HEK293T (cell line): ENCODE measurements around the gene BPTF.
"Not testable (repeated sequence)": the region's sequence is repeated elsewhere in the genome, so short reads cannot be mapped to it uniquely, and the experiment has no call there.

ENCODE experiments used
- CTCF ChIA-PET: fragments of 350-600 bp; formaldehyde crosslinking; extraction: SDS; loops from one replicate; lab custom pipeline; 2021; ENCODE audit warnings: antibody characterized with exemption, inconsistent platforms; lab: Yijun Ruan, JAX
- POLR2A ChIA-PET: fragments of 350-600 bp; formaldehyde crosslinking; extraction: SDS; loops from one replicate; lab custom pipeline; 2020; ENCODE audit warnings: antibody characterized with exemption, inconsistent platforms; lab: Yijun Ruan, JAX
- DNase-seq: peaks from one replicate; pipeline ENCODE4 v3.0.0; 2012; ENCODE audit warnings: mixed read lengths; ENCODE audit errors: extremely low spot score
- ARNT ChIP-seq: fragments of 450-650 bp; IDR thresholded peaks from 2 replicates; pipeline ENCODE4 v1.6.1; 2017; ENCODE audit warnings: mild to moderate bottlenecking
- BHLHE40 ChIP-seq: fragments of 450-650 bp; IDR thresholded peaks from 2 replicates; pipeline ENCODE4 v1.6.1; 2016; ENCODE audit warnings: mild to moderate bottlenecking, moderate library complexity, borderline replicate concordance
- CTBP1 ChIP-seq: fragments of 450-650 bp; IDR thresholded peaks from 2 replicates; pipeline ENCODE4 v1.6.1; 2016; ENCODE audit warnings: borderline replicate concordance
- ELF4 ChIP-seq: fragments of 450-650 bp; IDR thresholded peaks from 2 replicates; pipeline ENCODE4 v1.6.1; 2017; ENCODE audit warnings: antibody characterized with exemption
- FOXA1 ChIP-seq: fragments of 450-650 bp; IDR thresholded peaks from 2 replicates; pipeline ENCODE4 v1.6.1; 2016; ENCODE audit warnings: mild to moderate bottlenecking
- FOXK2 ChIP-seq: fragments of 450-650 bp; IDR thresholded peaks from 2 replicates; pipeline ENCODE4 v1.6.1; 2016; ENCODE audit warnings: mild to moderate bottlenecking
- FOXM1 ChIP-seq: fragments of 450-650 bp; IDR thresholded peaks from 2 replicates; pipeline ENCODE4 v1.6.1; 2017; ENCODE audit warnings: mild to moderate bottlenecking, borderline replicate concordance
- HDGF ChIP-seq: fragments of 450-650 bp; IDR thresholded peaks from 2 replicates; pipeline ENCODE4 v1.6.1; 2017; ENCODE audit warnings: antibody characterized with exemption, borderline replicate concordance
- L3MBTL2 ChIP-seq: fragments of 450-650 bp; conservative IDR thresholded peaks from 2 replicates; pipeline ENCODE4 v1.6.1; 2016; ENCODE audit warnings: mild to moderate bottlenecking
- LEF1 ChIP-seq: fragments of 450-650 bp; IDR thresholded peaks from 2 replicates; pipeline ENCODE4 v1.6.1; 2017; ENCODE audit warnings: mild to moderate bottlenecking, borderline replicate concordance
- NFRKB ChIP-seq: fragments of 450-650 bp; IDR thresholded peaks from 2 replicates; pipeline ENCODE4 v1.6.1; 2016; ENCODE audit warnings: mild to moderate bottlenecking, moderate library complexity
- PKNOX1 ChIP-seq: fragments of 450-650 bp; IDR thresholded peaks from 2 replicates; pipeline ENCODE4 v1.6.1; 2016
- SP1 ChIP-seq: fragments of 450-650 bp; IDR thresholded peaks from 2 replicates; pipeline ENCODE4 v1.6.1; 2017
- SUZ12 ChIP-seq: fragments of 450-650 bp; IDR thresholded peaks from 2 replicates; pipeline ENCODE4 v1.6.1; 2016; ENCODE audit warnings: mild to moderate bottlenecking
- TARDBP ChIP-seq: fragments of 450-650 bp; IDR thresholded peaks from 2 replicates; pipeline ENCODE4 v1.6.1; 2016
- ZNF384 ChIP-seq: fragments of 450-650 bp; IDR thresholded peaks from 2 replicates; pipeline ENCODE4 v1.6.1; 2016

Gene BPTF

GRCh38 chr17:67947325-67947813 lies 122.1 kb downstream of the BPTF start:
- POLR2A ChIA-PET: no interaction called here
- no peak for DNase-seq
- TF ChIP-seq CTBP1: no peak
- TF ChIP-seq FOXA1: no peak
- no peak for TF ChIP-seq FOXM1
- CTCF ChIA-PET: no interaction called here

- DNase-seq: no peak
- ChIA-PET CTCF (no interaction called here), POLR2A (no interaction called here)
- TF ChIP-seq HDGF (no peak), LEF1 (no peak), SP1 (no peak), NFRKB (no peak), FOXK2 (no peak), PKNOX1 (no peak), ELF4 (no peak), ZNF384 (no peak)
Observed at GRCh38 chr17:67950945-67951344, 125.6 kb downstream of the BPTF start.

- POLR2A ChIA-PET: no interaction called here
- CTCF ChIA-PET: interaction anchor here (0.6 to 1.8 kb wide), 2 partner anchors 19 to 33 kb away, joined by 4 read pairs; no protein-coding TSS in a partner anchor
- no peak for DNase-seq
- TF ChIP-seq ARNT (no peak), ZNF384 (no peak), BHLHE40 (no peak), SUZ12 (no peak), FOXK2 (no peak), SP1 (no peak), FOXM1 (no peak), L3MBTL2 (no peak), NFRKB (no peak), LEF1 (no peak), ELF4 (no peak), CTBP1 (no peak), TARDBP (no peak), HDGF (no peak), PKNOX1 (no peak), FOXA1 (no peak)
Observed at GRCh38 chr17:67959510-67959909, 134.2 kb downstream of the BPTF start.

- POLR2A ChIA-PET, DNase-seq: not testable (repeated sequence)
- CTCF ChIA-PET: interaction anchor here (1.8 kb wide), 1 partner anchor 20 kb away, joined by 4 read pairs; no protein-coding TSS in a partner anchor
Observed at GRCh38 chr17:67960276-67960675, 135.0 kb downstream of the BPTF start.

GRCh38 chr17:67962156-67962555 lies 136.9 kb downstream of the BPTF start:
- CTCF ChIA-PET: interaction anchor here (0.6 kb wide), 1 partner anchor 35 kb away, joined by 3 read pairs; no protein-coding TSS in a partner anchor
- POLR2A ChIA-PET, DNase-seq: not testable (repeated sequence)

- peak; percentile 32 for DNase-seq
- POLR2A ChIA-PET: not testable (repeated sequence)
- CTCF ChIA-PET: interaction anchor here (1.0 kb wide), 1 partner anchor 13 kb away, joined by 4 read pairs; no protein-coding TSS in a partner anchor
Observed at GRCh38 chr17:67963145-67963572, 137.9 kb downstream of the BPTF start.

GRCh38 chr17:67970783-67971182 lies 145.5 kb downstream of the BPTF start:
- DNase-seq: no peak
- POLR2A ChIA-PET: no interaction called here
- TF ChIP-seq FOXM1 (no peak), ARNT (no peak)
- CTCF ChIA-PET: no interaction called here

- TF ChIP-seq ZNF384 (no peak), NFRKB (no peak), FOXM1 (no peak), TARDBP (no peak), ARNT (no peak), FOXK2 (no peak), SP1 (no peak), FOXA1 (no peak), CTBP1 (no peak), HDGF (no peak), SUZ12 (no peak), ELF4 (no peak), BHLHE40 (no peak), LEF1 (no peak), L3MBTL2 (no peak)
- ChIA-PET CTCF (interaction anchor here (0.8 to 1.0 kb wide), 2 partner anchors 10 to 62 kb away, joined by 3 read pairs; no protein-coding TSS in a partner anchor), POLR2A (interaction anchor here (1.3 kb wide), 1 partner anchor 46 kb away, joined by 3 read pairs; no protein-coding TSS in a partner anchor)
- no peak for DNase-seq
Observed at GRCh38 chr17:67974185-67974584, 148.9 kb downstream of the BPTF start.
